Measurements from ENCODE around the gene IPCEF1.

IPCEF1 gene

GRCh38 chr6:154261688-154262397 is 94.8 kb downstream of the IPCEF1 start:
- H3K4me1 ChIP-seq: no peaks in the 10 kb centered on the region
- no peak for TF ChIP-seq CTCF (IDR thresholded peaks at IDR 0.05; ENCODE audit: low read depth, low read length)
- H3K9me3 ChIP-seq: no peaks in the 10 kb centered on the region
- no peaks in the 10 kb centered on the region for H3K27me3 ChIP-seq
- no peak overlapping the region for H3K4me3 ChIP-seq (ENCODE audit: low read depth, low read length)
- no peaks in the 10 kb centered on the region for H3K36me3 ChIP-seq
- DNase-seq: no peak

DNA sequence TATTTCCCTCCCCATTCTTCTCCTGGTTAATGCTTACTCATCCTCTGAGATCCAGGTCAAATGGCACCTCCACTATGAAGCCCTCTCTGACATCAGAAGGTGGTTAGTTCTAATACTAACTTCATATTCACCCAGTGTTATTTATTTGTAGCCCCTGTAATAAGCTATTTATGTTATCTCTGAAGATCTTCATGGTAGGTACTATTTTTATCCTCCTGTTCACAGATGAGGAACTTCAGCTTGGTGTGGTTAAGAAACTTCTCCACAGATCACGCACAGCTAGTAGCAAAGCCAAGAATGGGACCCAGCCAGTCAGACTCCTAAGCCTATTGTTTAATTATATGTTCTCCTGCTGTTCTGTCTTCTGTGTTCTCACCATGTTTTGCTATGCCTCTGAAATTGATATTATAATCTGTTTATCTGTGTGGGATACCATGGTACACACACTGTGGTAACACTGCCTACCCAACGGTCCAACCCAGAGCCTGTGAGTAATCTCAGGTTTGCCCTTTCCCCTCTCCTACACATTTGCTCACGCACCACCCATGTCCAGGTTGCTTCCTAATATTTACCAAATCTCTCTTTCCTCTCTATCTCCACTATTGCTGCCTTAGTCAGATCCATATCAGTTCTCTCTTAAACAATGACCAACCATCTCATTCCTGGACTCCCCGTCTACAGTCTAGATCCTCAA is 98.4 kb downstream of the IPCEF1 start:
- Histone ChIP-seq H3K36me3 (no peaks in the 10 kb centered on the region), H3K4me1 (no peaks in the 10 kb centered on the region), H3K4me3 (ENCODE audit: low read depth, low read length) (no peak overlapping the region), H3K9me3 (0 out of 2 replicates have a peak, but pooled peaks cover 2% of the 10 kb centered on the region), H3K27me3 (no peaks in the 10 kb centered on the region)
- DNase-seq: no peak
- TF ChIP-seq CTCF (IDR thresholded peaks at IDR 0.05; ENCODE audit: low read depth, low read length): no peak

DNA sequence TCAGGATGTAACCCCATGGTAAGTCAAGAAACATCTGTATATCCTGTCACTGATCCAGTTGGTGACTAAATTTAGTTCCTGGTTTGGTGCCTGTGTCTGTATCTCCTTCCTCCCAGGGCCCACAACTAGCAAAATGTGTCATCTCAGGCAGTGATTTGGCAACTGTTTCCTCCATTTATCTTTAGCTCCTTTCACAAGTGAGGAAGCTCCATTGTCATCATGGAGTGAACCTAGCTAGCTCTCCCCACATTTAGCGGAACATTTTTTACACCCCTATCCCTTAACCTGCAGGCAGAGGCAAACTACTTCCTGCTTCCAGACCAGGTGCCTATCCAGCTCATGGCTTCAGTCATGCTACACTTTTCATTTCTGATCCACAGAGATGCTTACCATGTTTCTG is 99.5 kb downstream of the IPCEF1 start:
- H3K9me3 ChIP-seq: 0 out of 2 replicates have a peak, but pooled peaks cover 2% of the 10 kb centered on the region
- H3K4me3 ChIP-seq (ENCODE audit: low read depth, low read length): no peak overlapping the region
- no peaks in the 10 kb centered on the region for H3K4me1 ChIP-seq
- H3K27me3 ChIP-seq: no peaks in the 10 kb centered on the region
- TF ChIP-seq CTCF (IDR thresholded peaks at IDR 0.05; ENCODE audit: low read depth, low read length): no peak
- no peaks in the 10 kb centered on the region for H3K36me3 ChIP-seq
- no peak for DNase-seq

DNA sequence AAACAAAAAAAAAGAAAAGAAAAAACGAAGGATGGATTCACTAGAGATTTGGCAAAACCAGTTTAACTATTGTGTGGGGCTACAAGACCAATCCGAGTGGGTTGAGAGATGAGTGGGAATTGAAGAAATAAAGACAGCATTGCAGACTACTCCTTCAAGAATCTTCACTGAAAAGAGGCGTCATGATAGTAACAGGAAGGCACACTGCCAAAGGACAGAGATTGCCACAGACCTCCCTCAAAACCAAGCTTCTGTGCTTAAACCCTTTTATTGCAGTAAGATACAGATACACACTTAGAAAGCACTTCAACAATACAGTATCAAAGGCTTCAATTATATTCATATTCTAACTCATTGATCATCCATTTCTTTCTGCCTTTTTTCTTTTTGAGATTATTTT is 103.9 kb downstream of the IPCEF1 start:
- no peak for TF ChIP-seq CTCF (IDR thresholded peaks at IDR 0.05; ENCODE audit: low read depth, low read length)
- H3K27me3 ChIP-seq: no peaks in the 10 kb centered on the region
- no peak overlapping the region for H3K4me3 ChIP-seq (ENCODE audit: low read depth, low read length)
- H3K36me3 ChIP-seq: no peaks in the 10 kb centered on the region
- no peaks in the 10 kb centered on the region for H3K4me1 ChIP-seq
- DNase-seq: no peak
- 0 out of 2 replicates have a peak, but pooled peaks cover 2% of the 10 kb centered on the region for H3K9me3 ChIP-seq

DNA sequence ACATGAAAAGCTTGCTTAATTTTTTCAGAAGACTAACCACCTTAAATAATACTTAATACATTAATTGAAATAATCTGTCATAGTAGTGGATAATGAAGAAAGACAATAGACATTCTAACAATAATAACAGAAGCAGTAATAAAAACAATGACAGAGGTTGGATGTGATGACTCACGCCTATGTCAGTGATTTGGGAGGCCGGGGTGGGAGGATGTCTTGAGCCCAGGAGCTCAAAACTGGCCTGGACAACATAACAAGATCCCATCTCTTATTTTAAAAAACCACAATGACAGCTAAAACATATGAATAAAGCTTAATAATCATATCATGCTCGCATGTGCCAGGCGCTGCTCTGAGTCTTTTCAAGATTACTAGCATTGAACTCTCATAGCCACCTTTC is 105.5 kb downstream of the IPCEF1 start:
- Histone ChIP-seq H3K27me3 (no peaks in the 10 kb centered on the region), H3K4me1 (no peaks in the 10 kb centered on the region), H3K9me3 (0 out of 2 replicates have a peak, but pooled peaks cover 2% of the 10 kb centered on the region), H3K36me3 (no peaks in the 10 kb centered on the region), H3K4me3 (ENCODE audit: low read depth, low read length) (no peak overlapping the region)
- DNase-seq: no peak
- TF ChIP-seq CTCF (IDR thresholded peaks at IDR 0.05; ENCODE audit: low read depth, low read length): no peak
